Keratinocyte (primary cell): Measurements from ENCODE around the gene SNX30. TPM values are rescaled to one million over a fixed set of nuclear protein-coding genes. Genes with fewer than 3 reads are reported as not detected.

Source experiments
- DNase-seq: peaks from one replicate; pipeline ENCODE4 v3.0.0-alpha.2; 2011; ENCODE audit warnings: low read depth, missing footprints, low spot score
- FAIRE-seq: peaks from 2 replicates; lab custom pipeline; 2011; peaks lifted over from hg19 to GRCh38; lab: Jason Lieb, UNC
- H2AFZ ChIP-seq: 2 replicates; pipeline ENCODE4 v1.6.0; 2012; ENCODE audit warnings: low read length, control low read depth, inconsistent platforms; ENCODE audit not compliant: control insufficient read depth
- H3K27ac ChIP-seq: 2 replicates; pipeline ENCODE4 v1.5.1; 2011; ENCODE audit warnings: low read length; ENCODE audit not compliant: control insufficient read depth, insufficient read depth
- H3K27me3 ChIP-seq: 3 replicates; pipeline ENCODE4 v1.6.0; 2011; ENCODE audit warnings: low read length; ENCODE audit not compliant: control insufficient read depth, insufficient read depth; ENCODE audit errors: extremely low read depth
- H3K36me3 ChIP-seq, 2 experiments: 2 replicates in 1 of 2; 3 replicates in 1 of 2; pipeline ENCODE4 v1.5.1; 2011; ENCODE audit warnings: low read length in 2 of 2, mild to moderate bottlenecking in 1 of 2; ENCODE audit not compliant: control insufficient read depth in 2 of 2, insufficient read depth in 2 of 2; ENCODE audit errors: extremely low read depth in 1 of 2
- H3K4me1 ChIP-seq: 3 replicates; pipeline ENCODE4 v1.5.1; 2011; ENCODE audit warnings: low read length; ENCODE audit not compliant: control insufficient read depth, insufficient read depth; ENCODE audit errors: extremely low read depth
- H3K4me2 ChIP-seq: 3 replicates; pipeline ENCODE4 v1.6.0; 2011; ENCODE audit warnings: low read depth, low read length; ENCODE audit not compliant: control insufficient read depth, insufficient read depth; ENCODE audit errors: extremely low read depth
- H3K4me3 ChIP-seq, 3 experiments: fragments of 200-600 bp in 1 of 3; sonication (generic) in 1 of 3; 2 replicates in 2 of 3; 3 replicates in 1 of 3; pipeline ENCODE4 v1.5.1; 2011 to 2016; ENCODE audit warnings: low read length in 3 of 3, mild to moderate bottlenecking in 3 of 3, control low read depth in 2 of 3, inconsistent platforms in 1 of 3, low read depth in 1 of 3, mixed read lengths in 1 of 3, mixed run types in 1 of 3, moderate library complexity in 1 of 3; ENCODE audit not compliant: control insufficient read depth in 2 of 3, insufficient read depth in 2 of 3; ENCODE audit errors: extremely low read depth in 1 of 3
- H3K79me2 ChIP-seq: 2 replicates; pipeline ENCODE4 v1.6.0; 2012; ENCODE audit warnings: low read length; ENCODE audit not compliant: control insufficient read depth, insufficient read depth
- H3K9ac ChIP-seq: 3 replicates; pipeline ENCODE4 v1.6.0; 2011; ENCODE audit warnings: low read length; ENCODE audit not compliant: control insufficient read depth, insufficient read depth; ENCODE audit errors: extremely low read depth
- H3K9me1 ChIP-seq: 3 replicates; pipeline ENCODE4 v1.6.0; 2011; ENCODE audit warnings: low read length; ENCODE audit not compliant: control insufficient read depth, insufficient read depth; ENCODE audit errors: extremely low read depth
- H3K9me3 ChIP-seq: 2 replicates; pipeline ENCODE4 v1.5.1; 2012; ENCODE audit warnings: low read depth, low read length; ENCODE audit not compliant: control insufficient read depth
- H4K20me1 ChIP-seq: 3 replicates; pipeline ENCODE4 v1.6.0; 2011; ENCODE audit warnings: low read length; ENCODE audit not compliant: control insufficient read depth, insufficient read depth; ENCODE audit errors: extremely low read depth
- CTCF ChIP-seq, 3 experiments: IDR thresholded peaks in 1 of 3; conservative IDR thresholded peaks in 1 of 3; optimal IDR thresholded peaks in 1 of 3; 2 replicates in 2 of 3; 3 replicates in 1 of 3; pipeline versions ENCODE3 to v1.5.1; 2011; ENCODE audit warnings: low read length in 3 of 3, mild to moderate bottlenecking in 3 of 3, moderate library complexity in 2 of 3, control low read depth in 1 of 3, inconsistent platforms in 1 of 3; ENCODE audit not compliant: insufficient read depth in 2 of 3; ENCODE audit errors: extremely low read depth in 1 of 3
- EZH2 ChIP-seq: IDR thresholded peaks from one replicate; pipeline ENCODE4 v1.6.1; 2012; ENCODE audit warnings: inconsistent platforms, mild to moderate bottlenecking, low read length, moderate library complexity
- dilution Hi-C: fragments of 300-500 bp; cut with MboI; formaldehyde crosslinking; loops from one replicate; pipeline ENCODE4 v1.7.0; 2020; ENCODE audit warnings: low sequenced_read_pairs; ENCODE audit not compliant: extremely low pct_ligation_motif_present
- polyA plus RNA-seq, 5 experiments: library from polyadenylated mRNA; depleted of rRNA in 3 of 5; stranded (reverse) in 3 of 5; stranded (forward) in 1 of 5; unstranded in 1 of 5; fragments of >200 nt; gene quantifications; 1 replicate in 1 of 5; 2 replicates in 3 of 5; 3 replicates in 1 of 5; pipeline versions ENCODE4 v1.2.1 to v1.2.3, GENCODE V29; 2011 to 2012; ENCODE audit warnings: missing spikeins in 2 of 5, low read depth in 1 of 5, low replicate concordance in 1 of 5

Gene SNX30
- polyA plus RNA-seq, 1 donor (not counting 4 experiments of a cell fraction or from before 2014, with no cell fraction given): 9.0 TPM

- Histone ChIP-seq H4K20me1 (no peaks in the 10 kb centered on the region), H3K9me1 (no peaks in the 10 kb centered on the region), H3K4me1 (no peaks in the 10 kb centered on the region), H3K36me3 (peaks cover 3 to 5% of the 10 kb centered on the region in 2 experiments), H3K9me3 (no peaks in the 10 kb centered on the region), H3K27ac (no peak overlapping the region), H3K79me2 (peaks cover 19% of the 10 kb centered on the region), H3K27me3 (no peaks in the 10 kb centered on the region), H3K9ac (no peak overlapping the region), H2AFZ (no peak overlapping the region), H3K4me2 (no peak overlapping the region), H3K4me3 (no peak overlapping the region)
- DNase-seq (no peak), FAIRE-seq (no peak)
- TF ChIP-seq CTCF (optimal IDR thresholded peaks at IDR 0.05 in 1 of 3, IDR thresholded peaks at IDR 0.05 in 1 of 3, conservative IDR thresholded peaks at IDR 0.05 in 1 of 3; ENCODE audit: extremely low read depth in 1 of 3, insufficient read depth in 2 of 3, low read length in 3 of 3) (no peak), EZH2 (no peak)
- dilution Hi-C loops: no loop called here
Measured at GRCh38 chr9:112772215-112772509, 21.6 kb downstream of the SNX30 start.

GRCh38 chr9:112772551-112772950, 22.0 kb downstream of the SNX30 start:
- peaks cover 3 to 5% of the 10 kb centered on the region in 2 experiments for H3K36me3 ChIP-seq
- H3K27ac ChIP-seq: no peak overlapping the region
- no peak overlapping the region for H3K9ac ChIP-seq
- H3K9me3 ChIP-seq: no peaks in the 10 kb centered on the region
- peaks cover 18% of the 10 kb centered on the region for H3K79me2 ChIP-seq
- FAIRE-seq (no peak), DNase-seq (no peak)
- TF ChIP-seq EZH2 (no peak), CTCF (optimal IDR thresholded peaks at IDR 0.05 in 1 of 3, IDR thresholded peaks at IDR 0.05 in 1 of 3, conservative IDR thresholded peaks at IDR 0.05 in 1 of 3; ENCODE audit: extremely low read depth in 1 of 3, insufficient read depth in 2 of 3, low read length in 3 of 3) (no peak)
- no peaks in the 10 kb centered on the region for H3K27me3 ChIP-seq
- no peaks in the 10 kb centered on the region for H4K20me1 ChIP-seq
- no peak overlapping the region for H2AFZ ChIP-seq
- dilution Hi-C loops: no loop called here
- no peak overlapping the region for H3K4me3 ChIP-seq
- no peaks in the 10 kb centered on the region for H3K9me1 ChIP-seq
- H3K4me2 ChIP-seq: no peak overlapping the region
- H3K4me1 ChIP-seq: no peaks in the 10 kb centered on the region
